Stomach smooth muscle (tissue), 2 donors: Measurements from ENCODE around the gene CATSPER2.
"Not testable (repeated sequence)": the region's sequence is repeated elsewhere in the genome, so short reads cannot be mapped to it uniquely, and the experiment has no call there.

Experiments used
- H3K27ac ChIP-seq: one replicate; pipeline ENCODE4 v1.7.0; 2013; ENCODE audit warnings: mild to moderate bottlenecking, low read length, inconsistent platforms
- H3K27me3 ChIP-seq, 2 donors: one replicate each; pipeline ENCODE4 v1.7.0; 2013; ENCODE audit warnings: low read length in 2 of 2; ENCODE audit not compliant: insufficient read depth in 2 of 2, control insufficient read depth in 1 of 2
- H3K36me3 ChIP-seq, 2 donors: one replicate each; pipeline ENCODE4 v1.7.0; 2013; ENCODE audit warnings: low read length in 2 of 2; ENCODE audit not compliant: control insufficient read depth in 2 of 2, insufficient read depth in 2 of 2
- H3K4me1 ChIP-seq: one replicate; pipeline ENCODE4 v1.7.0; 2013; ENCODE audit warnings: low read length; ENCODE audit not compliant: control insufficient read depth, insufficient read depth
- H3K4me3 ChIP-seq, 2 donors: one replicate each; pipeline ENCODE4 v1.7.0; 2013; ENCODE audit warnings: low read length in 2 of 2
- H3K9ac ChIP-seq, 2 donors: one replicate each; pipeline ENCODE4 v1.7.0; 2013; ENCODE audit warnings: low read length in 2 of 2, mild to moderate bottlenecking in 1 of 2
- H3K9me3 ChIP-seq, 2 donors: one replicate each; pipeline ENCODE4 v1.7.0; 2013; ENCODE audit warnings: low read length in 2 of 2; ENCODE audit not compliant: control insufficient read depth in 2 of 2
- donor health status: healthy.
- donor health status: Pancreatic carcinoma.

Gene CATSPER2

DNA sequence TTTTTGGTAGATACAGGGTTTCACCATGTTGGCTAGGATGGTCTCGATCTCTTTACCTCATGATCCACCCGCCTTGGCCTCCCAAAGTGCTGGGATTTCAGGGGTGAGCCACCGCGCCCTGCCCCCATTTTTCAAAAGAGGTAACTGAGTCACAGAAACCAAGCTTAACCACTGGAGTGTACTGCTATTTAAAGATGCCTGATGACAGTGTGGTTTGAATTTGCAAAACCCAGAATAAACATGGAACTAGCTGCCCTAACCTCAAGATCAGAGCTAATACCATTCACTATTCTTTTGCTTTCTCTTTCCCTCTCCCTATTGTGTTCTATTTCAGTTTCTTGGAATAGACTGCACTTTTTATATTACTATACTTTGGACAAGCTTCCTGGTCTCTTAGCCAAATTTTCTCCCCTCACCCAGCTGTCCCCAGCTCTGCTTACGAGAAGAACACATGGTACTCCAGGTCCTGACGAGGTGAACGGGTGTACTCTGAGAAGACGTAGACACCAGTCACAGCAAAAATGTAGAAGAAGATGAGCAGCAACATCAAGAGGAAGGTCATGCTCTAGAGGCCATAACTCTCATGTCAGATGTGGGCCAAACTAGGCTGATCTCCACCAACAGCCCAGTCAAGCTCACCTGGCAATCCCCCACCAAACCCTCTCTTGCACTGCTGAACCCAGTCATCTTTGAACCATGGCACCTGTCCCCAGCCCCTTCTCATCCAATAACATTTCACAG is 10.0 kb downstream of the CATSPER2 start:
- H3K4me1 ChIP-seq, H3K9ac ChIP-seq, H3K4me3 ChIP-seq, H3K9me3 ChIP-seq, H3K27ac ChIP-seq, H3K27me3 ChIP-seq, H3K36me3 ChIP-seq: not testable (repeated sequence)

DNA sequence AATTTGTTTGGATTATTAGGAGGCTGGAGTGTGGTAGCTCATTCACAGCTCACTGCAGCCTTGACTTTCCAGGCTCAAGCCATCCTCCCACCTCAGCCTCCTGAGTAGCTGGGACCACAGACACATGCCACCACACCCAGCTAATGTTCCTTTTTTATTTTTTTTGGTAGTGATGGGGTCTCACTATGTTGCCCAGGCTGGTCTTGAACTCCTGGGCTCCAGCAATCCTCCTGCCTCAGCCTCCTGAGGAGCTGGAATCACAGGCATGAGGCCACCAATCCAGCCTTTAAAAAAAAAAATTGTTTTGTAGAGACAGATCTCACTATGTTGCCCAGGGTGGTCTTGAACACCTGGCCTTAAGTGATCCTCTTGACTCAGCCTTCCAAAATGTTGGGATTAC is 21.7 kb downstream of the CATSPER2 start:
- H3K27ac ChIP-seq, H3K9ac ChIP-seq, H3K4me3 ChIP-seq, H3K27me3 ChIP-seq, H3K4me1 ChIP-seq, H3K36me3 ChIP-seq, H3K9me3 ChIP-seq: not testable (repeated sequence)

DNA sequence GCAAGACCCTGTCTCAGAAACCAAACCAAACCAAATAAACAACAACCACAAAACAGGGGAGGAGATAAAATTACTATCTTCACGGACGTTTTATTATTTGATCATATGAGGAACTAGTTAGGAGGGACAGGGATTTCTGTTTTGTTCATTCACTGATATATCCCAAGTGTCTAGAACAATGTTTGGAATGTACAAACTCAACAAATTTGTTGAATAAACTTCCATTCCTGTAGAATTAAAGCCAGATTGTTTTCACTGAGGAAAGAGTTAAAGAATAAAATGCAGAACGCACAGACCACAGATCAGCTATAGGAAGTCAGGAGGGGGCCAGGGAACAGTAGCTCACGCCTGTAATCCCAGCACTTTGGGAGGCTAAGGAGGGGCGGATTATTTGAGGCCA is 23.5 kb downstream of the CATSPER2 start:
- H3K4me1 ChIP-seq = no peaks in the 10 kb centered on the region
- no peak overlapping the region for H3K9ac ChIP-seq
- no peak overlapping the region for H3K4me3 ChIP-seq
- no peaks in the 10 kb centered on the region for H3K27me3 ChIP-seq
- H3K36me3 ChIP-seq = no peaks in the 10 kb centered on the region
- H3K9me3 ChIP-seq = no peaks in the 10 kb centered on the region
- H3K27ac ChIP-seq = no peak overlapping the region

DNA sequence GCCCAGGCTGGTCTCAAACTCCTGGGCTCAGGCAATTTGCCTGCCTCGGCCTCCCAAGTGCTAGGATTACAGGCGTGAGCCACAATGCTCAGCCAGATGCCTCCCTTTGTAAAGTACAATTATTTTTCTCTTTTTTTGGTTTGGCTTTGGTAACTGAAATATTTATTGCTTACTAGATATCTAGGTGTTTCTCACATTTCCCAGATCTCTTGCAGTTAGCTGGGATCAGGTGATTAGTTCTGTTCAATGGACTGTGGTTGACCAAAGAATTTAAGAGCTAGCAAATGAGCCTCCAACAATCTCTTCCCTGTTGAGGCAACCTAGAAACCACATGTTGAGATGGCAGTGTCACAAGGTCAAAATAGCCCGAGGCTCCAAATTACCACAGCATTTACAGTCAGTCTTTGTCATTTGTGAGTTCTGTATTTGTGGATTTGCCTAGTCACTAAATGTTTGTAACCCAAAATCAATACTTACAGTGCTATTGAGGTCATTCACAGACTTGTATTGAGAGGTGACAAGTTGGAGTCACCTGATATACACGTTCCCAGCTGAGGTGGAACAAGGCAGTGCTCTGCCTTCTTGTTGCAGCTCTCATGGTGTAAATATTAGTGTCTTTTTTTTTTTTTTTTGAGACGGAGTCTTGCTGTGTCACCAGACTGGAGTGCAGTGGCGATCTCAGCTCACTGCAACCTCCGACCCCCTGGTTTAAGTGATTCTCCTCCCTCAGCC is 26.4 kb downstream of the CATSPER2 start:
- H3K9ac ChIP-seq, H3K36me3 ChIP-seq, H3K27ac ChIP-seq, H3K27me3 ChIP-seq, H3K9me3 ChIP-seq, H3K4me1 ChIP-seq, H3K4me3 ChIP-seq: not testable (repeated sequence)

DNA sequence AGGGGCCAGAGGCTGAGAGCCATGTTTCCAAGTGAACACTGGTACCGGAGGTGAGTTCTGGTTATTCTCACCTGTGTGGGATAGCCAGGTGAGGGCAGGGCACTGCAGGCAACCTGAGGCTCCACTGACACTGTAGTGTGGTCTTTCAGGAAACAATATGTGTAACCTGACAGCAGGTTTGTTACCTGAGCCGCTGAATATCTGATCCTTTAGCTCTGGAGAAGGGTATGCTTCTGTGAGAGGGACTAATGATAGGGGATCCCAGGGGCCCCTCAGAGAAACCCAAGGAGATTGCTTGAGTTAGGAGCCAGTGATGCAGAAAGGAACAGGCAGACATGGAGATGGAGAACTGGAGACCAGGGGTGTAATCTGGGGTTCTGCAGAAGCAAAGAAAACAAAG is 29.9 kb downstream of the CATSPER2 start, which contains the start of gene STRC:
Gene STRC (minus strand): TSS at position 101 of the 400 bp plus-strand sequence. CDS start 78 bp downstream, at position 23.
- H3K4me1 ChIP-seq, H3K4me3 ChIP-seq, H3K9me3 ChIP-seq, H3K9ac ChIP-seq, H3K27me3 ChIP-seq, H3K36me3 ChIP-seq, H3K27ac ChIP-seq: not testable (repeated sequence)

DNA sequence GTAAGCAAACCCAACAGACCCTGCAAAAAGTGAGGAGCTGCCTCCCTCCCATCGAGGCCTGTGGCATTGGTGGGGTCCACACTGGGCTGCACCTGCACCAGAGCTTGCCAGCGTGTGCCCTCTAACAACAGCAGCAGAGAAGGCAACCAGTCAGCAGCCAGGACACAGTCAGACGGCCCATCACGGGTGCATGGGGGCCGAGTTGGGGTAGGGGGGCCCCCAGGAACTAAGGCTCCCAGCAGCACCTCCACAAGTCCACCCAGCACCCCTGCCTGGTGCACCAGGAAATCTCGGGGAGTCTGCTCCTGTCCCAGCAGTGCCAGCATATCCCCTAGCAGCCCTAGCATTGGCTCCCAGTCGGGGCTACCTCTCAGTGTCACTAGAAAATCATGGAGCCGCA is 30.9 kb downstream of the CATSPER2 start:
- H3K9me3 ChIP-seq, H3K27ac ChIP-seq, H3K27me3 ChIP-seq, H3K4me1 ChIP-seq, H3K4me3 ChIP-seq, H3K36me3 ChIP-seq, H3K9ac ChIP-seq: not testable (repeated sequence)

DNA sequence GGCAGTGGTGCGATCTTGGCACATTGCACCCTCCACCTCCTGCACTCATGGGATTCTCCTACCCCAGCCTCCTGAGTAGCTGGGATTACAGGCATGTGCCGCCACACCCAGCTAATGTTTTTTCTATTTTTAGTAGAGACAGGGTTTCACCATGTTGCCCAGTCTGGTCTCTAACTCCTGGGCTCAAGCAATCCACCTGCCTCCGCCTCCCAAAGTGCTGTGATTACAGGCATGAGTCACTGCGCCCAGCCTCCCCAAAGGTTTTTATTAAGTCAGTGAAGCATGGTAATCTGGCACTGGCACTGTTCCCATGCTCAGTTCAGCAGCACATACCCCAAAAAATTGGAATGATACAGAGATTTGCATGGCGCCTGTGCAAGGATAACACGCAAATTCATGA is 46.4 kb downstream of the CATSPER2 start:
- not testable (repeated sequence) for H3K27me3 ChIP-seq, H3K27ac ChIP-seq, H3K36me3 ChIP-seq, H3K9ac ChIP-seq, H3K4me3 ChIP-seq, H3K4me1 ChIP-seq, H3K9me3 ChIP-seq

DNA sequence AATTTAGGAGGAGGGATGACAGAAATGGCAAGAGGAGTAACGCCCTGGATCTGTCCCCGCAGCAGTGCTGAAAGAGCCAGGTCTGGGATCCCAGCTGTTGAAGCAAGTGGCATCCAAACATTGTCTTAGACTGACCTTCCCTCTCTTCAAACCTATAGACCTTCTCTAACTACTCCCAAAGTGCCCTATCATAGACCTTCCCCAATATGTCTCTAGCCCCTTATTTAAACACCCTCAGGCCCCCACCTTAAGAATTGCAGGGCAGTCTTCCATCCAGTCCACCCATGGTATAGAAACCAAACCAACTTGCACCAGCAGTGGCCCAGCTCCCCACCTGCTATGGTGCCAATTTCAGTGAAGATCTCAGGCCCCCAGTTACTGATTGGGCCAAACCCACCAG is 48.4 kb downstream of the CATSPER2 start:
- not testable (repeated sequence) for H3K27me3 ChIP-seq, H3K27ac ChIP-seq, H3K4me3 ChIP-seq, H3K36me3 ChIP-seq, H3K9me3 ChIP-seq, H3K4me1 ChIP-seq, H3K9ac ChIP-seq

DNA sequence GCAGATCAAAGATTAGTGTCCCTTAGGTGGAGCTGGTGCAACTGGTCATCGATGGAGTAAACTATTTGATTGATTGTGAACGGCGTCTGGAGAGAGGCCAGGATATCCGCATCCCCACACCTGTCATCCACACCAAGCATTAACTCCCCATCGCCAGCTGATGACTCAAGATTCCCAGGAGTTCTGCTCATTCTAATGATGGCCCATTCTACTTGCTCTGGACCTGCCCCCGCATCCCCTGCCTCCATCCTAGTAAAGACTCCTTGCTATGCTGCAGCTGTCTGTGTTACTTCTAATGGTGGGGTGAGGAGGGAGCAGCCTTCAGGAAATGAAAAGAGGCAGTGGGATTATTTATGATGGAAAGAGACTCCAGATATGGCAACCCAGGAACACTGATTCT is 49.5 kb downstream of the CATSPER2 start:
- H3K36me3 ChIP-seq, H3K4me3 ChIP-seq, H3K27me3 ChIP-seq, H3K27ac ChIP-seq, H3K4me1 ChIP-seq, H3K9ac ChIP-seq, H3K9me3 ChIP-seq: not testable (repeated sequence)

DNA sequence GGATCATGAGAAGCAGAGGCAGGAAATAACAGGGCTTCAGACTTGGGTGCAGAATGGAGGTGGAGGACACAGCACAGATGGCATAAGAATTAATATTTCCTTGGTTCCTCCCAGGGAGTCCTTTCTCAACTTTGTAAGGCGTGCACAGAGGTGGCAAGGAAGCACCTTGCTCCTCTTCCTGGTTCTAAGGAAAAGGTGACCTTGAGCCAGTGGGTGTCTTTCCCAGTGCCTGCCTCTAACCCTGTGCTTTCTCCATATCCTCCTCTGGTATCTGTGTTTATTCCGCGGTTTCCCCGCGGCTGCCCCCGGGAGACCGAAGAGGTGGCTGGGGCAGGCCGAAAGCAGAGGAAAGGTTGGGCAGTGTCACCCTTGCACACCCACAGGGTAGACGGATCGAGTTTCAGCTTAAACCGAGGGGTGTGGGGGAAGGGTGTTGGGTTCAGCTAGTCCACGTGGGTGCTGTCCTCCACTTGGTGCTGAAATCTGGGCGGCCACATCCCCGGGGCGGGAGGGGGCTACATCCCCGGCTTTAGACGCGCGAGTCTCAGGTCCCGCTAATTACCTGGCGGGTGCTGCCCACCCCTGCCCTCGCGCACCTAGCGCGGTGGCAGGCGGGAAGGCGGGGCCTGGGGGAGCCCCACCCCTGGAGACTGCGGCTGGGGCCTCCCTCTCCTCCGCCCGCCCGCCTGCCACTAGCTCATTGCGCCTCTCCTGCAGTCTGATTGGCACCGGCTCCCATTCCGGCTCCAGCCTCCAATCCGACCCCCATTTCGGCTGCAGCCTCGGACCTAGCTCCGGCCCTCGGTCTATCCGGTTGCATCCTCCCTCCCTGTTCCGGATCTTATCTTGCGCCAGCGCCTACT is 55.1 kb downstream of the CATSPER2 start, which contains the start of gene CKMT1B:
Gene CKMT1B (plus strand): TSS at position 700 of the 863 bp plus-strand sequence. CDS start 192 bp downstream, outside the sequence.
- H3K9me3 ChIP-seq, H3K27me3 ChIP-seq: not testable (repeated sequence)

More for the DNA sequence above, 55.1 kb downstream of the CATSPER2 start, which contains the start of gene CKMT1B:
- H3K4me3 ChIP-seq, H3K9ac ChIP-seq, H3K36me3 ChIP-seq, H3K27ac ChIP-seq, H3K4me1 ChIP-seq: not testable (repeated sequence)
